Liver (tissue), 2 donors: ENCODE data around the gene EPS8L1.

Experiments used
- EGR1 ChIP-seq, 2 donors: IDR thresholded peaks; 2 replicates each; pipeline ENCODE4 v1.6.1; 2016 to 2018; ENCODE audit warnings: antibody characterized with exemption in 2 of 2, low read depth in 2 of 2
- SP1 ChIP-seq: IDR thresholded peaks from 2 replicates; pipeline ENCODE4 v1.6.1; 2018; ENCODE audit warnings: antibody characterized with exemption, mild to moderate bottlenecking
- TF ChIP-seq, protein P1 (sequence below): IDR thresholded peaks from 2 replicates; pipeline ENCODE4 v1.6.1; 2016; ENCODE audit warnings: antibody characterized with exemption
- donor health status: healthy.

DNA sequence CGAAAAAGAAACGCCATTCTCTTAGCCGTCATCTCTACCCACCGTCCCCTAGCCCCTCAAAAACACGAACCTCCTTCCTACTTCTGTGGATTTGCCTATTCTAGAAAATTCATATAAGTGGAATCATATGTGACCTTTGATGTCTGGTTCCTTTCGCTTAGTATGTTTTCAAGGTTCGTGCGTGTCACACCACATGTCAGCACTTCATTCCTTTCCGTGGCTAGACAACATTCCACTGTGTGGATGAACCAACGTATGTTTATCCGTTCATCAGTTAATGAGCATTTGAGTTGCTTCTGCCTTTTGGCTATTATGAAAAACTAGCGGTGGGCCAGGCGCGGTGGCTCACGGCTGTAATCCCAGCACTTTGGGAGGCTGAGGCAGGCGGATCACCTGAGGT, 55.8 kb downstream of the EPS8L1 start:
- TF ChIP-seq, protein P1, sequence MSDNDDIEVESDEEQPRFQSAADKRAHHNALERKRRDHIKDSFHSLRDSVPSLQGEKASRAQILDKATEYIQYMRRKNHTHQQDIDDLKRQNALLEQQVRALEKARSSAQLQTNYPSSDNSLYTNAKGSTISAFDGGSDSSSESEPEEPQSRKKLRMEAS, result no peak
- TF ChIP-seq SP1 (no peak), EGR1 (IDR thresholded peaks at IDR 0.05; ENCODE audit: low read depth in 2 of 2) (no peak)
